Measurements from ENCODE around the gene ATP9A. TPM values are rescaled to one million over a fixed set of nuclear protein-coding genes. Genes with fewer than 3 reads are reported as not detected.

Gene ATP9A
- total RNA-seq, 1 experiment from 2014 or later: 16.8 TPM

- TF ChIP-seq TCF7L2 (IDR thresholded peaks at IDR 0.05; ENCODE audit: borderline replicate concordance, extremely low read depth, insufficient read depth, insufficient read length): no peak
- TF ChIP-seq, protein P1, sequence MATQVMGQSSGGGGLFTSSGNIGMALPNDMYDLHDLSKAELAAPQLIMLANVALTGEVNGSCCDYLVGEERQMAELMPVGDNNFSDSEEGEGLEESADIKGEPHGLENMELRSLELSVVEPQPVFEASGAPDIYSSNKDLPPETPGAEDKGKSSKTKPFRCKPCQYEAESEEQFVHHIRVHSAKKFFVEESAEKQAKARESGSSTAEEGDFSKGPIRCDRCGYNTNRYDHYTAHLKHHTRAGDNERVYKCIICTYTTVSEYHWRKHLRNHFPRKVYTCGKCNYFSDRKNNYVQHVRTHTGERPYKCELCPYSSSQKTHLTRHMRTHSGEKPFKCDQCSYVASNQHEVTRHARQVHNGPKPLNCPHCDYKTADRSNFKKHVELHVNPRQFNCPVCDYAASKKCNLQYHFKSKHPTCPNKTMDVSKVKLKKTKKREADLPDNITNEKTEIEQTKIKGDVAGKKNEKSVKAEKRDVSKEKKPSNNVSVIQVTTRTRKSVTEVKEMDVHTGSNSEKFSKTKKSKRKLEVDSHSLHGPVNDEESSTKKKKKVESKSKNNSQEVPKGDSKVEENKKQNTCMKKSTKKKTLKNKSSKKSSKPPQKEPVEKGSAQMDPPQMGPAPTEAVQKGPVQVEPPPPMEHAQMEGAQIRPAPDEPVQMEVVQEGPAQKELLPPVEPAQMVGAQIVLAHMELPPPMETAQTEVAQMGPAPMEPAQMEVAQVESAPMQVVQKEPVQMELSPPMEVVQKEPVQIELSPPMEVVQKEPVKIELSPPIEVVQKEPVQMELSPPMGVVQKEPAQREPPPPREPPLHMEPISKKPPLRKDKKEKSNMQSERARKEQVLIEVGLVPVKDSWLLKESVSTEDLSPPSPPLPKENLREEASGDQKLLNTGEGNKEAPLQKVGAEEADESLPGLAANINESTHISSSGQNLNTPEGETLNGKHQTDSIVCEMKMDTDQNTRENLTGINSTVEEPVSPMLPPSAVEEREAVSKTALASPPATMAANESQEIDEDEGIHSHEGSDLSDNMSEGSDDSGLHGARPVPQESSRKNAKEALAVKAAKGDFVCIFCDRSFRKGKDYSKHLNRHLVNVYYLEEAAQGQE (IDR thresholded peaks at IDR 0.05; ENCODE audit: low read depth): no peak
- no peak for TF ChIP-seq EZH2 (IDR thresholded peaks at IDR 0.05)
- TF ChIP-seq JUND (IDR thresholded peaks at IDR 0.05): no peak
- TF ChIP-seq CEBPB (IDR thresholded peaks at IDR 0.05; ENCODE audit: low read depth): no peak
- no peak for TF ChIP-seq YY1 (IDR thresholded peaks at IDR 0.05; ENCODE audit: extremely low read depth, insufficient replicate concordance, low read depth, low read length)
- TF ChIP-seq RAD21 (IDR thresholded peaks at IDR 0.05; ENCODE audit: low read depth): no peak
- no peak for TF ChIP-seq ZNF274 (IDR thresholded peaks at IDR 0.05; ENCODE audit: low read depth, low read length)
- TF ChIP-seq MAX (IDR thresholded peaks at IDR 0.05): no peak
- no peak for TF ChIP-seq FOSL1 (IDR thresholded peaks at IDR 0.05; ENCODE audit: low read depth)
- no peak for TF ChIP-seq EGR1 (IDR thresholded peaks at IDR 0.05; ENCODE audit: low read depth)
Measured at GRCh38 chr20:51667491-51667890, 100.7 kb downstream of the ATP9A start (continued).

GRCh38 chr20:51667002-51667408, 101.2 kb downstream of the ATP9A start:
- DNase-seq (ENCODE audit: low read depth, low spot score) (no peak), ATAC-seq (no peak)
- Histone ChIP-seq H3K4me3 (replicated peaks in 1 of 2; ENCODE audit: low read depth in 1 of 2, low read length in 2 of 2) (no peak overlapping the region), H3K79me2 (ENCODE audit: insufficient read depth, low read length) (no peaks in the 10 kb centered on the region), H2AFZ (ENCODE audit: low read depth, low read length, poor library complexity, severe bottlenecking) (no peak overlapping the region), H3K27me3 (ENCODE audit: insufficient read depth, low read length) (no peaks in the 10 kb centered on the region), H3K36me3 (ENCODE audit: control insufficient read depth in 1 of 2, insufficient read depth in 2 of 2, low read length in 2 of 2) (no peaks in the 10 kb centered on the region), H3K9me2 (ENCODE audit: insufficient read depth) (no peaks in the 10 kb centered on the region), H3K9me3 (ENCODE audit: control insufficient read depth in 1 of 2, insufficient read depth in 1 of 2, low read depth in 1 of 2, low read length in 2 of 2) (no peaks in the 10 kb centered on the region), H3K27ac (ENCODE audit: low read depth, low read length) (no peak overlapping the region), H4K20me1 (ENCODE audit: insufficient read depth) (no peaks in the 10 kb centered on the region), H3K9ac (ENCODE audit: low read length) (no peak overlapping the region), H3K4me2 (ENCODE audit: low read length) (no peak overlapping the region), H3K4me1 (ENCODE audit: control insufficient read depth in 1 of 2, insufficient read depth in 2 of 2, low read length in 2 of 2) (peaks cover 9 to 16% of the 10 kb centered on the region in 2 experiments)
- CTCF ChIA-PET: no interaction called here
- TF ChIP-seq ATF3 (IDR thresholded peaks at IDR 0.05) (no peak), SRF (IDR thresholded peaks at IDR 0.05; ENCODE audit: low read depth) (no peak), CEBPB (IDR thresholded peaks at IDR 0.05; ENCODE audit: low read depth) (no peak), POLR2AphosphoS5 (IDR thresholded peaks at IDR 0.05; ENCODE audit: low read depth, low read length) (no peak)
- intact Hi-C loops (cut with micrococcal nuclease): no loop called here
- RAD21 ChIA-PET (ENCODE audit: low non-redundant PET in 1 of 2, low total read pairs in 2 of 2, uncharacterized antibody in 2 of 2, unreplicated experiment in 2 of 2): no interaction called here
- POLR2A ChIA-PET: no interaction called here
- BruUV-seq (replicated peaks): no TSS peak

Measured in HCT116 (cell line).